ENCODE results near the gene RBKS. TPM values are rescaled to one million over a fixed set of nuclear protein-coding genes. Genes with fewer than 3 reads are reported as not detected.
"Not testable (repeated sequence)": the region's sequence is repeated elsewhere in the genome, so short reads cannot be mapped to it uniquely, and the experiment has no call there.

RBKS gene
- total RNA-seq, 1 experiment from 2014 or later = 0.23 TPM

DNA sequence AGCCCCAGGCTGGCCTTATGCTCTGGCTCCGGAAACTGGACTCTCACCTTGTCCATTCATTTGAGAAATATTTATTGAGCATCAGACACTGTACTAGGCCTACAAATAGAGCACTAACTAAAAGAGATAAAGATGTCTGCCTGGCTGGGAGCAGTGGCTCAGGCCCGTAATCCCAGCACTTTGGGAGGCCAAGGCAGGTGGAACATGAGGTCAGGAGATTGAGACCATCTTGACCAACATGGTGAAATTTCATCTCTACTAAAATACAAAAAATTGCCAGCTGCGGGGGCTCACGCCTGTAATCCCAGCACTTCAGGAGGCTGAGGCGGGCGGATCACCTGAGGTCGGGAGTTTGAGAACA is 126.3 kb downstream of the RBKS start:
- no peak for DNase-seq (ENCODE audit: low spot score)

DNA sequence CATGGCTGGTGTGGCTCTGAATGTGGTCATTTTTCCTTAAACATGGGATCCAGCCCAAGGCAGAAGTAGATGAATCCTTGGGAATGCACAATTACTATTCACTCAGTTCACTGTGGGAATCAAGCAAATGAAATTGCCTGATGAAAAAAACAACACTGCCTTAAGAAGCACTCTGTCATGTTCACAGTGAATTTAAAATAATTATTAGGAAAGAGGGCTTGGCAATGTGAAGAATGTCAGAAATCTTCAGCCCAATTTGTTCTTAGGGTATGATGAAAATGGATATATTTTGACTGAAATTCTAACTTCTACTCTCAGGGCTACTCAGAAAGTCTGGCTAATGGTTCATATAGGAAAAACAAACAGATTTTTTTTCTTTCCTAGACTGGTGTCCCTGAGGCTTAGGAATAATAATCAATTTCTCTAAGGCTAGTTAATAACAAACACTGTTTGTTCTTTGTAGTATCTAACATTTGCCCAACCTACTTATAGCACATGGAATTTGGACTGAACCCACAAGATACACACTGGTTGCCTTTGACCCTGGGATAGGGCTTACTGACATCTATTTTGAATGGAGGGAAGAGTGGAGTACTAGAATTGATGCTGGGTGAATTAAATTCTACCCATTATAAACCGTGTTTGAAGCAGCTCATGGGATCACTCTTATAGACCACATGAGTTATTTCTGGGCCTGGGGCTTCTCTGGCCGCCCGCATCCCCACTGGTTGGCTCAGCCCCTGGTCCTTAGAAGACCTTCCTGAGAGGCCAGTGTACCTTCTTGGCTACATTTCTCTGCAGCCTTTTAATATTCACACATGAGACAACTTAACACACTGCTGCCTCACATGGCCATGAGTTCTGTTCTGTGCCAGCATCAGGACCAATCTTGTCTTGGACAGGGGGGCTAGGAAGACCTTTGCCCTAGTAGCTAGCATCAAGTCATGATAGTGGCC is 127.0 kb downstream of the RBKS start:
- DNase-seq (ENCODE audit: low spot score) = no peak

DNA sequence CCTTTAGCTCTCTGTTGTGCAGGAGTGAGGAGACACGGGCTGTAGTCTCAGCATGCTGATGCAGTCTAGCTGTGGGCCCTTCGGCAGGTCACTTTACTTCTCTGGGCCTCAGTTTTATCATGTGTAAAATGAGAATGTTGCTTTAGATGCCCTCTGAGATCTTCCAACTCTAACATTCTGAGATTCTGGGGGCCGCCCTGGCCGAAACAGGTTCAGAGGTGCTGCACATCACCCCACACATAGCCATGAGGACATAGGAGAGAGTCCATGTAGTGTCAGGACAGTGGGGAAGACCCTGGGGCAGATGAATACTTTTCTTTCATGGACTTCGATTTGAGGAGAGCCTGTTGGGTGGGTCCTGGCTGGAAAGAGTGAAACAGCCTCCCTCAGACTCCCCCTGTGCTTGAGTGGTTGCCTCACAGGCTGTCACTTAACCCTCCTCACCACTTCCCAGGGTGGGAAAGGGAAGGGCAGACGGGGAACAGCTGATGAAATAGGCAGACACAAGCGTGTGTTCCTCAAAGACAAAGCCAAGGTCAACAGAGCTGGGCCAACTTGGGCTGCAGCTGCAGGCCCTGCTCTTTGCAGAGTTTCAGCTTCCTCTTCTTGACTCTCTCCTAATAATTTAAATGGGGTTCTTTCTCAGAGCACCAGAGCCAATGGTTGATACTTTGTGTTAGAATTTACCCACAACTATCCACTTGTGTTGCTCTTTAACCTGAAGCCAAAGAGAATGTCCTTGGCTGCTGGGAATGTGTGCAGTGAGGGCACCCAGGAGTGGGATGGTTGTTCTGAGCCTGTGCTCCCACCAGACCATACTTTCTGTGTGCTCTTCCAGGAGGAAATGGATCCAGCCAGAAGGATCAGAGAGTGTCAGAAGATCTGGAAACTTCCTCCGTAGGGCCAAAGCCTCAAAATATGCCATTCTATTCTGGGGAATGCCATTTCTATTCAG is 133.4 kb downstream of the RBKS start:
- no peak for DNase-seq (ENCODE audit: low spot score)

DNA sequence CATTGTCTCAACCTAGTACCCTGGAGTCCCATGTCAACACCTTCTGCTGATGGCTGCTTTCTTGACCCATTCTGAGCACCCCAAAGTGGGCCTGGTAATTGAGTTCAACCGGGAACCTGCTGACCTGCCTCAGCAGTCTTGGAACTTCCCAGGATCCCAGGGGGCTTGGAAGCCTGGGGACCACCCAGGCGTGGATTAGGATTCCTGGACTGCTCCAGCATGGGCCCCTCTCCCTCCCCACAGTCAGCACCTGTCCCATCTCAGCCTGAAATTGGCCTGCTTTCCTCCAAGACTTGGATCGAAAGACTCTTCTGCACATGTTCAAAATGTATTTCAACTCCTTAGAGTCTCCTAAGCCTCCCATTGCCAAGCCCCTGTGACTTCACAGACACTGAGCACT is 134.1 kb downstream of the RBKS start:
- DNase-seq (ENCODE audit: low spot score) = no peak

DNA sequence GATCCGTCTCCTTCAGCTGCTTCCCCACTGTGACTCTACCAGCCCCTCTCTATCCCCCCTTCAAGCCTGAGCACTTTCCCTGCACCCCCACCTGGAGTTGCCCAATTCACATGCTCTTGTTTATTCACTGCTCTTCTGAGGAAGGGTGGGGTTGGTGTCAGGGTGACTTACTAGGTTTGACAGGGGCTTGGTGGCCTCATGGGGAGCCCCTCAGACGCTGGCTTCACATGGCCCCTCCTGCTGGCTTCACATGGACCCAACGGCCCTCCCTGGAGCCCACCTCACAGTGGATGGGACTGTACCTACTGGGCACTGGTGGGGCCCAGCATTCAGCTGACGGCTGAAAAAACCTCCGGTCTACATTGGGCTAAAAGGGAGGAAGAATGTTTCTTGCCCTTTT is 135.4 kb downstream of the RBKS start:
- DNase-seq (ENCODE audit: low spot score) = no peak

DNA sequence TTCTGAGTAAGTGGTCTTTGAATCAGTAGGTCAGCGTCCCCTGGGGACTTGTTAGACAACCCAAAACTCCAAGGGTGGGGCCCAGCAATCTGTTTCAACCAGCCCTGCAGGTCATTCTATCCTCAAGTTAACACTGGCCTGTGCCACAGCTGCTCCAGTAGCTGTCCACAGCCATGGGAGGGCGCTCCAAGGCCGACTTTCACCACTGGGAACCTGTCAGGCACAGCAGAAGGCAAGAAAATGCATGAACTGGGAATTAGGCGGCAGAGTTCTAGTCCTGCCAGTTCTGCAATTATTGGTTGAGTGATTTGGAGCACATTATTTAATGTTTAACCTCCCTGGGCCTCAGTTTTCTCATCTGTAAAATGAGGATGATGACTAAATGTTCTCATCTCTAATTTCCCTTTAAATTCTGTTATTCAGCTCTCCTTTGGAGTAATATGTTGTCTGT is 136.0 kb downstream of the RBKS start:
- DNase-seq (ENCODE audit: low spot score) = peak; percentile 67

DNA sequence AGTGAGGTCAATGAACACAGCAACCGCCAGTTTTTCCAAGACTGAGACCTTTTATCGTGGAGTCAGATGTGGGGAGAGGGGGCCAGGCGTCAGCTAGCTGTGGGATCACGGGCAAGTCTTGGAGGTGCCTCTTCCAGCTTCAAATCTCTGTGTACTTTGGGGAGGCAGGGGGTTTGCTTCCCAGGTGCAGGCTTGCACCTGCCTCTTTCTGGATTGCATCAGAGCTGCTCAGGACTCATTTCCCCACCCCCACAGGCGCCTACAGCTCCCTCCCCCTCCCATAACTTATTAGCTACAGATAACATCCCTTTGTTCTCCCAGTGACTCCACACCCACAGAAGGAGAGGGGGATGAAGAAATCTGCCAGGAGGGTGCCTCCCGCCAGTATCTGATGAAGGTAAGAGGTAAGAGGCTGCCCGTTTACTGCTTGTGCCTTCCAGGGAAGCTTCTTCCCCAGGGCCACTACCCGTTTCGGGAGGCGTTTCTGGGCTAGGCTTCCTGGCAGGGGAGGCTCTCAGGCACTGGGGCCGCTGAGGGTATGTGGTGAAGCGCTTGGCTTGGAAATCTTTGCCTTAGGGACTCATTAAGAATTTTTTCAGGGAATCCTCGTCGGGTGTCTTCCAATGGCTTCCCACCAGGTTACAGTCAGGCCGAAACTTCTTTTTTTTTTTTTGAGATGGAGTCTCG is 137.5 kb downstream of the RBKS start:
- DNase-seq (ENCODE audit: low spot score) = no peak

DNA sequence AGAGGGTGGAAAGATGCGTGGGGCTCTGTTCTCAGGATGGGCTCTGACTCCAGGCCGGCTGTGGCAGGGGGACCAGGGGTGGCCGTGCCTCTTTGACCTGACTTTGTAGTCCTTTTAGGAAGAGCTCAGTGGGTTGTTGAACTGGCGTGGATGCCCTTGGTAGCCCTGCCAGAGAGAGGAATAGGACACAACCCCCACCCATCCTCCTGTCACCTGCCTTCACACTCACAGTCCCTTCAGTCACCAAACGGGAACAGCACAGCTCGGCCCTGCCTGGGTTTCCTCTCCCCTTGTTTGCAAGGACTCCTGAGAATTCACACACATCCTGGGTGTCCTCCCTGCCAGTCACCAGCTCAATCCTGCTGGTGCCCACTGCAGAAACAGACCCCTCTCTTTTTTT is 138.8 kb downstream of the RBKS start:
- no peak for DNase-seq (ENCODE audit: low spot score)

DNA sequence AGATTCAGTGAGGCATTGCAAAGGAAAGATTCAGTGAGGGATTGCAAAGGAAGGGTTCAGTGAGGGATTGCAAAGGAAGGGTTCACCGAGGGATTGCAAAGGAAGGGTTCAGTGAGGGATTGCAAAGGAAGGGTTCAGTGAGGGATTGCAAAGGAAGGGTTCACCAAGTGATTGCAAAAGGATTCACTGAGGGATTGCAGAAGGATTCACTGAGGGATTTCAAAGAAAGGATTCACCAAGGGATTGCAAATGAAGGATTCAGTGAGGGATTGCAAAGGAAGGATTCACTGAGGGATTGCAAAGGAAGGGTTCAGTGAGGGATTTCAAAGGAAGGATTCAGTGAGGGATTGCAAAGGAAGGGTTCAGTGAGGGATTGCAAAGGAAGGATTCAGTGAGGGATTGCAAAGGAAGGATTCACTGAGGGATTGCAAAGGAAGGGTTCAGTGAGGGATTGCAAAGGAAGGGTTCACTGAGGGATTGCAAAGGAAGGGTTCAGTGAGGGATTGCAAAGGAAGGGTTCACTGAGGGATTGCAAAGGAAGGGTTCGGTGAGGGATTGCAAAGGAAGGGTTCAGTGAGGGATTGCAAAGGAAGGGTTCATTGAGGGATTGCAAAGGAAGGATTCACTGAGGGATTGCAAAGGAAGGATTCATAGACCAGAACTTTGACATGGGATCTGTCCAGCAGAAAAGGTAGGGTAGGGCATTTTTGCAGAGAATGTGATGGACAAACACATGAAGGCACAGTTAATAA is 141.2 kb downstream of the RBKS start:
- not testable (repeated sequence) for DNase-seq (ENCODE audit: low spot score)

DNA sequence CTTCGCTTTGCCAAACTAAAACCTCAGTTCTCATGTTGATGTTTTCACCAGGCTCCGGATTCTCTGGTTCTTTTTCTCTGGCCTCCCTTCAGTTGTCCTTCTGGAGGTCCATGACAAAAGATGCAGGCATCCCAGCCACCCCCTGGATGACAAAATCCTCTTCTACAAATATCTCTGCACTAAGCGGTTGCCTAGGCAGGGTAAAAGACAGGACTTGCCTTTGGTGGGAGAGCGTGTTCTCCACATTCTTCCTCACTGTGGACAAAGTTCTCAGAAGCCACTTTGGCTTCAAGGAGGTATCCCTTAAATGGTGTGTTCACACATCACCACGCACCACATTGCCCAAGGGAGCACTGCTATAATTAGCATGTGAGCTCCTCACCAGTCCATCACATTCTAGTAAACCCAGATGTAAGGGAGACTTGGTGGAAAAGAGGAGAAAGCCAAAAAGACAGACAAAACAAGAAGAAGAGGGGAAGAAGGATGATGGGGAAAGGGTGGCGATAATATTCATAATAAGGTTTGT is 142.3 kb downstream of the RBKS start:
- no peak for DNase-seq (ENCODE audit: low spot score)

DNA sequence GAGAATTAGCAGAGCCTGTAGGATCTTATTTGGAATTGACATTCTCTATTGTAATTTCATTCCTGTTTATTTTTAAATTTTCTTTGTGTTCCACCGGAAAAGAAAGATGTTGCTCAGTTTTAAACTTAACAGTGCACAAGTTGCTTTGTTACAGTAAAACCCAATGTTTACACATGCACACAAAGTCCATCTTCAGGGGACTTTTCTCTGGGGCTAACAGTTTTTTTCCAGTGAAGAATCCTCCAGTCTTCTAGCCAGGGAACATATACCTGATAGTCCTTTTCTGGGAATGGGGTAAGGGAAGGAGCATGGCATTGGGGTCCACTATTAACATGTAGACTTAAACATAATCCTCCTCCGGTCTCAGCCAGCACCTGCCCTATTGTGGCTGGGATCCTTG is 143.9 kb downstream of the RBKS start:
- no peak for DNase-seq (ENCODE audit: low spot score)

DNA sequence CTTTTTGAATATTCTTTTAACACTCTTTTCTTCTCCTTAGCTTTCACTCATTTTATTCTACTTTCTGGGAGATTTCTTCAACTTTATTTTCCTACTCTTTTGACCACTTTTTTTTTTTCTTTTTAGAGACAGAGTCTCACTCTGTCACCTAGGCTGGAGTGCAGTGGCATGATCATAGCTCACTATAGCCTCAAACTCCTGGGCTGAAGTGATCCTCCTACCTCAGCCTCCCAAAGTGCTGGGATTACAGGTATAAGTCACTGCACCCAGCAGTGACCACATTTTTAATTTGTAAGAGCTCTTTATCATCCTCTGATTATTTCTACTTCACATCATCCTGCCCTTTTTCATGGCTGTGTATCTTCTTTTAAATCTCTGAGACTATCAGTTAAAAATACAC is 144.7 kb downstream of the RBKS start:
- DNase-seq (ENCODE audit: low spot score) = not testable (repeated sequence)

DNA sequence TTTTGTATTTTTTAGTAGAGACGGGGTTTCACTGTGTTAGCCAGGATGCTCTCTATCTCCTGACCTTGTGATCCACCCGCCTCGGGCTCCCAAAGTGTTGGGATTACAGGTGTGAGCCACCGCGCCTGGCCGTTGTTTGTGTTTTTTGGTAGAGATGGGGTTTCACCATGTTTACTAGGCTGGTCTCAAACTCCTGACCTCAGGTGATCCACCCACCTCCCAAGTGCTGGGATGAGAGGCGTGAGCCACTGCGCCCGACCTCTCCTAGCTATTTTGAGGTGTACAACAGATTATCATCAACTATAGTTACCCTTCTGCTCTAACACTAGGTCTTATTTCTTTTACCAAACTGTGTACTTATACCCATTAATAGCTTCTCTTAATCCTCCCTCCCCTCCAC is 147.6 kb downstream of the RBKS start:
- DNase-seq (ENCODE audit: low spot score) = no peak

DNA sequence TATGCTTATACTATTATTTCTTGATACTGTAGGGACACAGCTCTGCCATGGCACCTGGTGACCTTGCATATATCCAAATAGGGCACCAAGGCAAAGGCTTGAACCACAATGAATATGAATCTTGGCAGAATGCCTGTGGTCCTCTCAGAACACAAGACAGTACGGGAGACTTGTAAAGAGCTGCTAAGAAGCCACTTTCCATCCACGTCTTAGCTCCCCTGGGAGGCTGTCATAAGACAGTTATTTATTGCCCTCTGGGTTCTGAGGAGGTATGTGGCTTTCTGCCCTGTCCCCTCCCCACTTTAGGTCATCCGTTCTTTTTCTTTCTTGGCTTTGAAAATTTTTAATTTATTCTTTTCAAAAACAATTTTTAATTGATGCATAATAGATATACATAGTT is 148.5 kb downstream of the RBKS start:
- no peak for DNase-seq (ENCODE audit: low spot score)

DNA sequence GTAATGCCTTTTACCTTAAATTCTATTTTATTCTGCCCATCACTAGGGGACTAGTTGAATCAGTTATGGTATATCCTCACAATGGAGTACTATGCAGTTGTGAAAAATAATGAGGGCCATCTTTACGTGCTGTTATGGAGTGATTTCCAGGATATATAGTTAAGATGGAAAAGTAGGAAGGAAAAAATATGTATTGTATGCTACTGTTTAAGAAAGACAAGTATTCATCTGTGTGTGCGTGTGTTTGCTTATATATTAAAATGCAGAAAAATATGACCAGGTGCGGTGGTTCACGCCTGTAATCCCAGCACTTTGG is 151.2 kb downstream of the RBKS start:
- DNase-seq (ENCODE audit: low spot score) = no peak

DNA sequence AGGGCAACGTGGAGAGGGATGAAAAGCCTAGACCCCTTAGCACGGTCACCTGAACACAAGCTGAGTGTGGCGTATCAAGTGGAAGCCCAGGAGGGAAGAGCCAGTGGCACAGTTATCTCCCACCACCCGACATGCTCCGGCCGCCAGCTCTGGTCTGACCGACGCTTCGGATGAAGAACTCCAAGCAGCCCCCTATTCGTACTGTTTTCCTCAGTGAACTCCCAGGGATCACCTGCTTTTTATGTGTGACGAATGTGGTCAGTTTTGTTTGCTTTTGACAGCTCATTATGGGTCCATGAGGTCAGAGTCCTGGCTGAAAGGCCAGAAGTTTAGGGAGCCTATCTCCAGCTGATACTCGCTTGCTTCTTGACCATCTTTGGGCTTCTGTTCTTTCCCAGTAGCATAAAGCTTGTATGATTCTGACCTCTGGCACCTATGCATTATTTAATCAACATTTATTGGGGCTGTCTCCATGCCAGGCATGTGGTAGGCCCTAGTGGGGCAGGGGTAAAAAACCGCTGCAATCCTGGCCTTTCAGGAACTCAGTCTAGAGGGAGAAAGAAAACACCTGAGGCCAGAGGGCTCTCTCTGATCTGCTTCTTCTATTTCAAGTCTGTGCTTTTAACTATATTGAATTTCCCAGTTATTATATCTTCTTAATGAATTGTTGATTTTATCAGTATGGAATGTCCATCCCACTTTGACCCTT is 151.7 kb downstream of the RBKS start:
- DNase-seq (ENCODE audit: low spot score) = no peak

DNA sequence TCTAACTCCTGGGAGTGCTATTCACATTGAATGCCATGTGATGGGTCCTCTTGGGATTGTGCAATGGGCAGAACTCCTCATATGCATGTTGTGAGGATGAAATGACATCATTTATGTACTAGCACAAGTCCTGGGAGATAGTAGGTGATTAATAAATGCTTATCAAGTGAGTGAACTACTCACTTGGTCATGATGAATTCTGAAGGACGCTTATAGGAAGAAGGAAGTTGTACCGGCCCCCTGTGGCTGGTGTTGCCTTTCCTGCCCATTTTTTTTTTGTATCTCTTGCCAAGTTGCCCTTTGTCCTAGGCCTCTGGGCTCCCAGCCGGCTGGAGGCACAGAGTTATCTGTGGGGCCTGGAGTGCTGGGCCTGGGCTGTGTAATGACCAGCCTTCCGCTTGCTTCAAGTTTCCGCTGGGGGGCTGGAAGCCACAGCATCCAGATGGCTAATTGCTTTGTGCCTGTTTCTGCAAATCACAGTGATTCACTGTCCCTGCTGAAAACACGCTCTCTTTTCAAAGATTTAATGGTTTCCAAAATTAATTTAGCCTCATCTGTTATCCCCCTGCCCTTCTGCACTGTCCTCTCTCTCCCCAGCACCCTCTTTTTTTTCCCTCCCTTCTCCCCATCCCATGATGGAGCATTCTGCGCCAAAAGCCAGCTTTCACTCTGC is 152.4 kb downstream of the RBKS start:
- peak; percentile 10 for DNase-seq (ENCODE audit: low spot score)

DNA sequence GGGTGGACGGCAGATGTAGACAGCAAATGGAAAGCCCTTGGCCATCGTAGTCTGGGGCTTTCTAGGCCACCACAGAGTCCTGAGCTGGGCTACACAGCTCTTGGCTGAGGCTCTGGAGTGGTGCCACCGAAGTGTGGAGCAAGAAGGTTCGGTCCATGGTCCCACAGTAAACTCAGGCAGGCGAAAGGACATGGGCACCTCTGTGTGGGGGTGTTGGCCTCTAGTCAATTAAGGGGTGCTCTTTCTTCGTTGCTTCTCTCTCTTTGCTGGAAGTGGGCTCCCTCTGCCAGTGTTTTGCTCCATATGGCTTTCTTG is 153.3 kb downstream of the RBKS start:
- DNase-seq (ENCODE audit: low spot score) = no peak

DNA sequence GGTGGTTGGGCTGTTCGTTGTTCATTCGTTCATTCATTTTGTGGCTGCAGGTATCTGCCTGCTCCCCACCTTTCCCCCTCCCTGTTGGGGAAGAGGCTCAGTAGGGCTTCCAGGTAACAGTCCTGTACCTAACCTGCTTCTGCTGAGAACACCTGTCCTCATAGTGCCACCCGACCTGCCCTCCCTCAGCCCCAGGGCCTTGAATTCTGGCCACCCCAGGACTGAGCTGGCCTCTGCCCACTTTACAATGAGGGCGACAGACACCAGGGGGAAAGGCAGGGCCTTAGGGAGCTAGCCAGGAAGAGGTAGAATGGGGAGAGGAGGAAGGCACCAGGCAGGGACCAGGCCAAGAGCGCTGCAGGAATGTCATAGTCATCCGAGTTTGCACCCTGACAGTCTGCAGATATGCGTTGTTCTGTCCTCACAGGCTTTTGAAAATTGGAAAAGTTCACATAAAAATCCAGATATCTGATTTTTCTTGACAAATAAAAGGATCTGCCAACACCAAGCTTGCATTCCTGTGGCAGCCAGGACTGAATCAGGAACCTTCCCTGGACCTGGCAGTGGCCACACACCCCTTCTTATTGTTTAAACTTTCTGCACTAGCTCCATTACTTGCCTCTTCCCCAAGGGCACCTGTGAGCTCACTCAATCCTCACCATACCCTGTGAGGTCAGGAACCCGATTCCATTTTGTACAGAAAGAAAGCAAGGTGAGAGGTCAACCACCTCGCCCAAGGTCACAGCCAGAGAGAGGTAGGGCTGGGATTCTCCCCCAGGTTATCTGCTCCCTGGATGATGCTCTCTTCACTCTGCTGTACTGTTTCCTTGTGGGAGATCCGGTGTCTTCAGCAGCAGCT is 153.9 kb downstream of the RBKS start:
- no peak for DNase-seq (ENCODE audit: low spot score)
